ENCODE results near the gene KIAA1328. TPM values are rescaled to one million over a fixed set of nuclear protein-coding genes. Genes with fewer than 3 reads are reported as not detected.

KIAA1328 gene
- total RNA-seq, 2 donors from 2014 or later = 14.4 to 22.7 TPM

GRCh38 chr18:37225279-37225678 lies 396.4 kb downstream of the KIAA1328 start:
- no peak for DNase-seq (ENCODE audit: low spot score)

GRCh38 chr18:37230768-37231167 lies 401.8 kb downstream of the KIAA1328 start:
- ATAC-seq (ENCODE audit: insufficient number of reproducible peaks, low FRiP score, low read depth) (no peak), DNase-seq (ENCODE audit: low spot score) (no peak)
- no peak overlapping the region for H3K4me3 ChIP-seq
- H3K36me3 ChIP-seq = no peaks in the 10 kb centered on the region
- peaks cover 0 to 6% of the 10 kb centered on the region in 2 donors for H3K4me1 ChIP-seq (ENCODE audit: control insufficient read depth in 1 of 2, low read depth in 2 of 2)
- TF ChIP-seq CTCF (IDR thresholded peaks at IDR 0.05) = no peak
- H3K9me3 ChIP-seq = no peaks in the 10 kb centered on the region
- H3K27ac ChIP-seq = no peak overlapping the region
- no peaks in the 10 kb centered on the region for H3K27me3 ChIP-seq (replicated peaks; ENCODE audit: insufficient read depth)

More at GRCh38 chr18:37225279-37225678, 396.4 kb downstream of the KIAA1328 start:
- Histone ChIP-seq H3K27me3 (replicated peaks; ENCODE audit: insufficient read depth) (no peaks in the 10 kb centered on the region), H3K9me3 (no peaks in the 10 kb centered on the region), H3K27ac (no peak overlapping the region), H3K4me3 (no peak overlapping the region), H3K4me1 (ENCODE audit: control insufficient read depth in 1 of 2, low read depth in 2 of 2) (peaks cover 0 to 7% of the 10 kb centered on the region in 2 donors), H3K36me3 (no peaks in the 10 kb centered on the region)
- ATAC-seq (ENCODE audit: insufficient number of reproducible peaks, low FRiP score, low read depth) = no peak
- TF ChIP-seq CTCF (IDR thresholded peaks at IDR 0.05) = no peak

GRCh38 chr18:37231251-37231650 lies 402.3 kb downstream of the KIAA1328 start:
- DNase-seq (ENCODE audit: low spot score) (no peak), ATAC-seq (ENCODE audit: insufficient number of reproducible peaks, low FRiP score, low read depth) (no peak)
- H3K4me3 ChIP-seq = no peak overlapping the region
- TF ChIP-seq CTCF (IDR thresholded peaks at IDR 0.05) = no peak
- peaks cover 0 to 6% of the 10 kb centered on the region in 2 donors for H3K4me1 ChIP-seq (ENCODE audit: control insufficient read depth in 1 of 2, low read depth in 2 of 2)
- H3K9me3 ChIP-seq = no peaks in the 10 kb centered on the region
- no peaks in the 10 kb centered on the region for H3K27me3 ChIP-seq (replicated peaks; ENCODE audit: insufficient read depth)
- H3K27ac ChIP-seq = no peak overlapping the region
- no peaks in the 10 kb centered on the region for H3K36me3 ChIP-seq

- no peak for DNase-seq (ENCODE audit: low spot score)
- H3K36me3 ChIP-seq = no peaks in the 10 kb centered on the region
- H3K27ac ChIP-seq = no peak overlapping the region
- no peaks in the 10 kb centered on the region for H3K27me3 ChIP-seq (replicated peaks; ENCODE audit: insufficient read depth)
- TF ChIP-seq CTCF (IDR thresholded peaks at IDR 0.05) = no peak
- ATAC-seq (ENCODE audit: insufficient number of reproducible peaks, low FRiP score, low read depth) = no peak
- H3K9me3 ChIP-seq = no peaks in the 10 kb centered on the region
- peaks cover 0 to 6% of the 10 kb centered on the region in 2 donors for H3K4me1 ChIP-seq (ENCODE audit: control insufficient read depth in 1 of 2, low read depth in 2 of 2)
- no peak overlapping the region for H3K4me3 ChIP-seq
These were observed 406.7 kb downstream of the KIAA1328 start for GRCh38 chr18:37235583-37235982.

GRCh38 chr18:37238282-37239108 lies 409.6 kb downstream of the KIAA1328 start:
- no peak for DNase-seq (ENCODE audit: low spot score)

More at GRCh38 chr18:37238282-37239108, 409.6 kb downstream of the KIAA1328 start:
- no peaks in the 10 kb centered on the region for H3K36me3 ChIP-seq
- H3K27ac ChIP-seq = no peak overlapping the region
- no peak for ATAC-seq (ENCODE audit: insufficient number of reproducible peaks, low FRiP score, low read depth)
- no peaks in the 10 kb centered on the region for H3K27me3 ChIP-seq (replicated peaks; ENCODE audit: insufficient read depth)
- no peaks in the 10 kb centered on the region for H3K9me3 ChIP-seq
- no peaks in the 10 kb centered on the region for H3K4me1 ChIP-seq (ENCODE audit: control insufficient read depth in 1 of 2, low read depth in 2 of 2)
- TF ChIP-seq CTCF (IDR thresholded peaks at IDR 0.05) = no peak
- no peak overlapping the region for H3K4me3 ChIP-seq
